SK-N-MC (cell line): ENCODE results near the gene FCN2.

Experiments
- EZH2 ChIP-seq: fragments of 200-600 bp; sonication (generic); IDR thresholded peaks from one replicate; pipeline ENCODE4 v1.6.1; 2017; ENCODE audit warnings: antibody characterized with exemption
- POLR2AphosphoS5 ChIP-seq: IDR thresholded peaks from 2 replicates; pipeline ENCODE4 v1.6.1; 2012; ENCODE audit warnings: mild to moderate bottlenecking, low read depth, low read length, borderline replicate concordance

DNA sequence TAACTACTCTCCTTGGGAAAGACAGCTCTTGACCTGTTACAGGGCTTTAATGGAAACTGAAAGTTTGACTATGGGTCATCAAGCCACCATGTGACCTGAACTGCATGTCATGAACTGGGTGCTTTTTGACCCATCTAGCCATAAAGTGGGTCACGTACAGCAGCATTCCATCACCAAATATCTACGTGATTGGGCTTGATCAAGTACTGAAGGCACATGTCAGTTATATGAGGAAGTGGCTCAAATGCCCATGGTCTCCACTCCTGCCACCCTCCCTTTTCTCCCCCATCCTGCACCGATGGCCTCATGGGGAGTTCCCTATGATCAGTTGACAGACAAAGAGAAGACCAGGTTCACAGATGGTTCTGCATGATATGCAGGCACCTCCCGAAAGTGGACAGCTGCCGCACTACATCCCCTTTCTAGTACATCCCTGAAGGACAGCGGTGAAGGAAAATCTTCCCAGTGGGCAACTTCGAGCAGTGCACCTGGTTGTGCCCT, 44.5 kb downstream of the FCN2 start:
- no peak for TF ChIP-seq POLR2AphosphoS5
- TF ChIP-seq EZH2, result no peak
